IMR-90 (cell line): ENCODE data around the gene C19orf25. TPM values are rescaled to one million over a fixed set of nuclear protein-coding genes. Genes with fewer than 3 reads are reported as not detected.
A peak's percentile ranks its signal among the peaks of the same experiment; 100 is the strongest.

Source experiments
- ATAC-seq: fragments of 200-7000 bp; cut with Tn5 transposase; 2 replicates; pipeline ENCODE4 v1.9.1; 2020; ENCODE audit warnings: low read depth, mild to moderate bottlenecking, moderate library complexity
- BruUV-seq: library from RNA; stranded (reverse); fragments of 400-500 nt; replicated peaks from 2 replicates; lab custom pipeline; 2021; lab: Mats Ljungman, UMichigan
- CTCF ChIA-PET: fragments of 300-600 bp; formaldehyde crosslinking; extraction: SDS; loops from one replicate; lab custom pipeline; 2021; ENCODE audit warnings: antibody characterized with exemption; lab: Yijun Ruan, JAX
- POLR2A ChIA-PET: fragments of 300-600 bp; sonication (Branson Sonifier 250); formaldehyde crosslinking; loops from one replicate; lab custom pipeline; 2022; ENCODE audit warnings: antibody characterized with exemption; ENCODE audit not compliant: unreplicated experiment; lab: Charles Lee
- DNase-seq: peaks from one replicate; pipeline ENCODE4 v3.0.0; 2013
- H2AFZ ChIP-seq: replicated peaks from 2 replicates; pipeline ENCODE3; 2013; ENCODE audit warnings: low read length, mild to moderate bottlenecking; ENCODE audit not compliant: poor library complexity
- H2AK5ac ChIP-seq: 2 replicates; pipeline ENCODE4 v1.6.1; 2013; ENCODE audit warnings: low read depth, low read length, inconsistent platforms
- H2AK9ac ChIP-seq: replicated peaks from 2 replicates; pipeline ENCODE3; 2013; ENCODE audit warnings: mild to moderate bottlenecking, low read depth, low read length, moderate library complexity; ENCODE audit not compliant: poor library complexity
- H2BK120ac ChIP-seq: 2 replicates; pipeline ENCODE4 v1.6.1; 2013; ENCODE audit warnings: low read depth, low read length, inconsistent platforms
- H2BK15ac ChIP-seq: 3 replicates; pipeline ENCODE4 v1.6.1; 2013; ENCODE audit warnings: low read depth, low read length, inconsistent platforms
- H2BK20ac ChIP-seq: 2 replicates; pipeline ENCODE4 v1.6.1; 2013; ENCODE audit warnings: low read depth, mild to moderate bottlenecking, inconsistent platforms, low read length, moderate library complexity
- H2BK5ac ChIP-seq: 2 replicates; pipeline ENCODE4 v1.6.1; 2013; ENCODE audit warnings: mild to moderate bottlenecking, low read depth, low read length, inconsistent platforms; ENCODE audit not compliant: poor library complexity, severe bottlenecking
- H3K14ac ChIP-seq: replicated peaks from 2 replicates; pipeline ENCODE4 v1.6.1; 2013; ENCODE audit warnings: low read depth, low read length, inconsistent platforms
- H3K18ac ChIP-seq: 2 replicates; pipeline ENCODE4 v1.6.1; 2013; ENCODE audit warnings: low read depth, low read length, control low read depth
- H3K23ac ChIP-seq: 2 replicates; pipeline ENCODE4 v1.6.1; 2013; ENCODE audit warnings: low read depth, low read length, inconsistent platforms
- H3K27ac ChIP-seq: 2 replicates; pipeline ENCODE4 v1.5.1; 2013; ENCODE audit warnings: mild to moderate bottlenecking, control low read depth, low read length; ENCODE audit not compliant: insufficient read depth
- H3K27me3 ChIP-seq: 2 replicates; pipeline ENCODE4 v1.6.1; 2013; ENCODE audit warnings: low read length; ENCODE audit not compliant: control insufficient read depth, insufficient read depth
- H3K36me3 ChIP-seq: 2 replicates; pipeline ENCODE4 v1.6.1; 2013; ENCODE audit warnings: low read length, mixed read lengths; ENCODE audit not compliant: control insufficient read depth, insufficient read depth
- H3K4ac ChIP-seq: 2 replicates; pipeline ENCODE4 v1.6.1; 2013; ENCODE audit warnings: low read depth, low read length, inconsistent platforms
- H3K4me1 ChIP-seq: 2 replicates; pipeline ENCODE4 v1.6.1; 2013; ENCODE audit warnings: low read length, mixed read lengths; ENCODE audit not compliant: control insufficient read depth, insufficient read depth
- H3K4me2 ChIP-seq: 2 replicates; pipeline ENCODE4 v1.6.1; 2013; ENCODE audit warnings: low read depth, mild to moderate bottlenecking, control low read depth, low read length, moderate library complexity
- H3K4me3 ChIP-seq: 2 replicates; pipeline ENCODE4 v1.5.1; 2013; ENCODE audit warnings: low read depth, mild to moderate bottlenecking, control low read depth, low read length, moderate library complexity; ENCODE audit not compliant: insufficient read depth
- H3K56ac ChIP-seq: 2 replicates; pipeline ENCODE4 v1.6.1; 2013; ENCODE audit warnings: low read length, inconsistent platforms; ENCODE audit not compliant: insufficient read depth; ENCODE audit errors: extremely low read depth
- H3K79me1 ChIP-seq, 2 experiments: 2 replicates each; pipeline ENCODE4 v1.6.1; 2013; ENCODE audit warnings: low read length in 2 of 2, inconsistent platforms in 1 of 2, low read depth in 1 of 2
- H3K9ac ChIP-seq: 2 replicates; pipeline ENCODE4 v1.6.1; 2013; ENCODE audit warnings: low read depth, low read length, control low read depth
- H3K9me1 ChIP-seq: 2 replicates; pipeline ENCODE4 v1.6.1; 2013; ENCODE audit warnings: low read length, inconsistent platforms; ENCODE audit not compliant: insufficient read depth
- H3K9me3 ChIP-seq: 2 replicates; pipeline ENCODE4 v1.6.1; 2013; ENCODE audit warnings: low read length; ENCODE audit not compliant: control insufficient read depth, insufficient read depth
- H4K20me1 ChIP-seq: 2 replicates; pipeline ENCODE4 v1.6.1; 2013; ENCODE audit warnings: low read length, inconsistent platforms; ENCODE audit not compliant: insufficient read depth
- H4K5ac ChIP-seq: 2 replicates; pipeline ENCODE4 v1.6.1; 2013; ENCODE audit warnings: mild to moderate bottlenecking, low read depth, low read length, control low read depth
- H4K8ac ChIP-seq, 2 experiments: 2 replicates each; pipeline ENCODE4 v1.6.1; 2013; ENCODE audit warnings: low read depth in 2 of 2, low read length in 2 of 2, control low read depth in 1 of 2, inconsistent platforms in 1 of 2
- H4K91ac ChIP-seq: 2 replicates; pipeline ENCODE4 v1.6.1; 2013; ENCODE audit warnings: low read depth, low read length, inconsistent platforms; ENCODE audit not compliant: insufficient read depth
- BHLHE40 ChIP-seq: fragments of 150-350 bp; IDR thresholded peaks from 2 replicates; pipeline ENCODE4 v1.6.1; 2016; ENCODE audit warnings: mild to moderate bottlenecking, low read depth, low read length
- CHD1 ChIP-seq: IDR thresholded peaks from 2 replicates; pipeline ENCODE4 v1.6.1; 2012; ENCODE audit warnings: low read depth, low read length, improper control_type of control experiment
- CTCF ChIP-seq: conservative IDR thresholded peaks from 2 replicates; pipeline ENCODE4 v1.5.1; 2012; ENCODE audit warnings: mild to moderate bottlenecking, low read depth, low read length, improper control_type of control experiment
- ELK1 ChIP-seq: fragments of 150-350 bp; IDR thresholded peaks from 2 replicates; pipeline ENCODE4 v1.6.1; 2016; ENCODE audit warnings: low read depth, mild to moderate bottlenecking, low read length, moderate library complexity, borderline replicate concordance
- MAFK ChIP-seq: IDR thresholded peaks from 2 replicates; pipeline ENCODE4 v1.6.1; 2012; ENCODE audit warnings: low read depth, low read length, improper control_type of control experiment
- MXI1 ChIP-seq: IDR thresholded peaks from 2 replicates; pipeline ENCODE4 v1.6.1; 2012; ENCODE audit warnings: low read depth, mild to moderate bottlenecking, low read length, moderate library complexity, borderline replicate concordance
- RAD21 ChIP-seq: IDR thresholded peaks from 2 replicates; pipeline ENCODE4 v1.6.1; 2012; ENCODE audit warnings: low read length, improper control_type of control experiment
- RFX5 ChIP-seq: IDR thresholded peaks from 2 replicates; pipeline ENCODE4 v1.8.0; 2012; ENCODE audit warnings: low read depth, mild to moderate bottlenecking, low read length, moderate library complexity
- SMC3 ChIP-seq: fragments of 150-350 bp; IDR thresholded peaks from 2 replicates; pipeline ENCODE4 v1.6.1; 2016; ENCODE audit warnings: low read depth, mild to moderate bottlenecking, antibody characterized with exemption, low read length, moderate library complexity
- WGBS, 2 experiments: methylation state at CpG; one replicate each; pipeline versions ENCODE4 v1.1.5 to v1.1.7; 2013; ENCODE audit warnings: missing lambda C conversion rate in 2 of 2; ENCODE audit not compliant: insufficient read length in 1 of 2; ENCODE audit errors: extremely low coverage in 2 of 2; 5-methylcytosine and 5-hydroxymethylcytosine counted together
- dilution Hi-C: fragments of 300-500 bp; cut with HindIII; formaldehyde crosslinking; loops from one replicate; pipeline ENCODE4 v1.14.3; 2018; ENCODE audit warnings: low sequenced_read_pairs; ENCODE audit not compliant: unreplicated experiment
- in situ Hi-C: fragments of 300-500 bp; cut with MboI; formaldehyde crosslinking; loops from 3 replicates; pipeline ENCODE4 v1.14.3; 2019; ENCODE audit warnings: low sequenced_read_pairs, inconsistent platforms, mixed read lengths
- intact Hi-C: fragments of 100-400 bp; cut with micrococcal nuclease; formaldehyde crosslinking; loops from 2 replicates; pipeline ENCODE4 v1.10.0; 2022
- polyA plus RNA-seq, 3 experiments: library from polyadenylated mRNA; depleted of rRNA; stranded (reverse); fragments of >200 nt; gene quantifications; 2 replicates each; pipeline ENCODE4 v1.2.3, GENCODE V29; 2012; ENCODE audit warnings: low replicate concordance in 1 of 3
- total RNA-seq: library from RNA; depleted of rRNA; stranded (reverse); fragments of >200 nt; gene quantifications from 2 replicates; pipeline ENCODE4 v1.2.3, GENCODE V29; 2012

The C19orf25 gene
- total and polyA plus RNA-seq, 2 of the 4 experiments (the other 2 are of a cell fraction): 10.4 to 34.9 TPM

- ChIA-PET CTCF (no interaction called here), POLR2A (no interaction called here)
- no TSS peak for BruUV-seq
- Histone ChIP-seq H3K56ac (no peak overlapping the region), H3K9ac (no peak overlapping the region), H2BK20ac (no peak overlapping the region), H3K4me1 (peaks cover 9% of the 10 kb centered on the region), H3K79me1 (no peaks in the 10 kb centered on the region), H3K27me3 (peaks cover 12% of the 10 kb centered on the region; the same call in 1 of the 2 replicates), H3K18ac (no peak overlapping the region), H3K4me3 (no peak overlapping the region), H3K9me3 (no peaks in the 10 kb centered on the region), H3K27ac (no peak overlapping the region), H2BK5ac (no peak overlapping the region), H4K8ac (no peak overlapping the region), H2AK5ac (no peak overlapping the region), H3K14ac (no peak overlapping the region), H3K4ac (no peak overlapping the region), H3K36me3 (no peaks in the 10 kb centered on the region), H3K9me1 (no peaks in the 10 kb centered on the region), H3K23ac (no peak overlapping the region), H2BK15ac (no peak overlapping the region), H2BK120ac (no peak overlapping the region), H4K91ac (no peak overlapping the region), H4K20me1 (peaks cover 3% of the 10 kb centered on the region; the same call in 1 of the 2 replicates), H2AFZ (peak overlapping the region; percentile 41), H2AK9ac (peak overlapping the region; percentile 13), H4K5ac (no peak overlapping the region), H3K4me2 (no peak overlapping the region)
- dilution Hi-C loops: no loop called here
- in situ Hi-C loops: no loop called here
- WGBS, 2 experiments: 80% methylated on average over 4 of the region's 12 CpGs; no CpG with 5 or more reads in 1 of the 2 experiments
- DNase-seq (no peak), ATAC-seq (no peak)
- intact Hi-C loops: no loop called here
- no peak for TF ChIP-seq CHD1
- TF ChIP-seq SMC3: no peak
- TF ChIP-seq BHLHE40: no peak
- no peak for TF ChIP-seq RFX5
- no peak for TF ChIP-seq MXI1
- TF ChIP-seq CTCF: no peak
- TF ChIP-seq RAD21: no peak
- no peak for TF ChIP-seq MAFK
- no peak for TF ChIP-seq ELK1
Observed at GRCh38 chr19:1491849-1492170, 12.8 kb upstream of the C19orf25 start.
